Type B pancreatic cell (in vitro differentiated cells): ENCODE measurements around the gene CCDC102B. TPM values are rescaled to one million over a fixed set of nuclear protein-coding genes. Genes with fewer than 3 reads are reported as not detected.

Experiments
- DNase-seq: peaks from one replicate; pipeline ENCODE4 v3.0.0; 2021; ENCODE audit warnings: mixed read lengths; ENCODE audit not compliant: unreplicated experiment; ENCODE audit errors: extremely low spot score
- H3K27ac Mint-ChIP-seq: 2 replicates; pipeline ENCODE4 v1.8.0; 2021; ENCODE audit warnings: mild to moderate bottlenecking, mixed read lengths
- H3K27me3 Mint-ChIP-seq: 2 replicates; pipeline ENCODE4 v1.8.0; 2021; ENCODE audit warnings: mixed read lengths
- H3K36me3 Mint-ChIP-seq: 2 replicates; pipeline ENCODE4 v1.8.0; 2021; ENCODE audit warnings: mixed read lengths
- H3K4me1 Mint-ChIP-seq: one replicate; pipeline ENCODE4 v1.8.0; 2021; ENCODE audit warnings: mixed read lengths; ENCODE audit not compliant: unreplicated experiment
- H3K4me3 Mint-ChIP-seq: 2 replicates; pipeline ENCODE4 v1.8.0; 2021; ENCODE audit warnings: mild to moderate bottlenecking, mixed read lengths
- H3K9me3 Mint-ChIP-seq: 2 replicates; pipeline ENCODE4 v1.8.0; 2021; ENCODE audit warnings: mixed read lengths
- CTCF ChIP-seq: fragments of 200-600 bp; sonication (generic); conservative IDR thresholded peaks from 2 replicates; pipeline ENCODE4 v1.5.0; 2021; ENCODE audit warnings: antibody characterized with exemption, mild to moderate bottlenecking
- total RNA-seq: library from RNA; stranded (reverse); gene quantifications from 2 replicates; pipeline ENCODE4 v1.2.1, GENCODE V29; 2021; ENCODE audit warnings: low replicate concordance

Gene CCDC102B
- total RNA-seq, 1 donor from 2014 or later, result 3.4 TPM

DNA sequence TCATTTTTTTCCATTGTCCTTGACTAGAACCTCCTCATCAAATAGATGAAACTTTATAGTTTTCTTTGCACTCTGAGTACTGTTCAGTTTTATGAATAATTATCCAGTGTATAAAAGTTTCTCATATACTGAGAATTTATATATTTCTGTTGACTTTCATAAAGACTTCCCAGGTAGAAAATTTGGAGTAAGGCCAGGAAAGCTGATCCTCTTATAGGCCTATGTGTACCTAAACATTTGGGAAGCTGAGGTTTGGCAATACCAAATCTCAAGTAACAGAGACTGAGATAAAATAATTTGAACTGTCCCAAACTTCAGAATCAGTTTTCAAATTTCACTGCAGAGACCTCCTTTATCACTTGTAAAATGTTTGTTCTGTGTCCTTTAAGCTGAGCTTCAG lies 43.4 kb downstream of the CCDC102B start:
- Mint-ChIP-seq H3K9me3 (no peaks in the 10 kb centered on the region), H3K4me1 (no peaks in the 10 kb centered on the region), H3K4me3 (no peak overlapping the region), H3K36me3 (no peaks in the 10 kb centered on the region), H3K27me3 (no peaks in the 10 kb centered on the region), H3K27ac (no peak overlapping the region)
- no peak for DNase-seq
- no peak for TF ChIP-seq CTCF

GRCh38 chr18:68842951-68843350 lies 45.1 kb downstream of the CCDC102B start:
- Mint-ChIP-seq H3K4me3 (no peak overlapping the region), H3K9me3 (no peaks in the 10 kb centered on the region), H3K36me3 (no peaks in the 10 kb centered on the region), H3K27ac (no peak overlapping the region), H3K27me3 (no peaks in the 10 kb centered on the region), H3K4me1 (peaks cover 4% of the 10 kb centered on the region)
- no peak for TF ChIP-seq CTCF
- no peak for DNase-seq

- no peaks in the 10 kb centered on the region for H3K27me3 Mint-ChIP-seq
- peaks cover 4% of the 10 kb centered on the region for H3K4me1 Mint-ChIP-seq
- H3K4me3 Mint-ChIP-seq, result no peak overlapping the region
- no peaks in the 10 kb centered on the region for H3K36me3 Mint-ChIP-seq
- H3K9me3 Mint-ChIP-seq, result no peaks in the 10 kb centered on the region
- H3K27ac Mint-ChIP-seq, result no peak overlapping the region
- TF ChIP-seq CTCF, result peak; percentile 28
- no peak for DNase-seq
Measured at GRCh38 chr18:68843473-68844089, 45.7 kb downstream of the CCDC102B start.

- Mint-ChIP-seq H3K4me3 (no peak overlapping the region), H3K9me3 (no peaks in the 10 kb centered on the region), H3K4me1 (peaks cover 4% of the 10 kb centered on the region), H3K27me3 (no peaks in the 10 kb centered on the region), H3K27ac (no peak overlapping the region), H3K36me3 (no peaks in the 10 kb centered on the region)
- TF ChIP-seq CTCF, result peak; percentile 85
- no peak for DNase-seq
Measured at GRCh38 chr18:68847219-68847837, 49.4 kb downstream of the CCDC102B start.

DNA sequence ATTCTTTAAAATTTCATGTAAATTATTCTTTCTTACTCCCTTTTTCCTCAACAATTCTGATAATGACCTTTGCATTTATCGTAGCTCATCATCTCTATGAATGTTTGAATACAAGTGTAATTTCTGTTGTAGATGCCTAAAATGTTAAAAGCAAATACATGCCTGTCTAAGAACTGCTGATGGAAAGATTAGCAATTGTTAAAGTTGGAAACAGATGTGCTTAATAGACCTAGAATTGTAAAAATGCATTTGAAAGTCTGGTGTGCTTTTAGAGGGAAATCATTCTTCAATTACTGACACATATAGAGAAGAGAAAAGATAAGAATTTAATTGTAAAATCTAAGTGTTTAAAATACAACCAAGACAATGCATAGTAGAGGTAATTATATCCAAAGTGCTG lies 50.4 kb downstream of the CCDC102B start:
- Mint-ChIP-seq H3K27me3 (no peaks in the 10 kb centered on the region), H3K36me3 (no peaks in the 10 kb centered on the region), H3K4me3 (no peak overlapping the region), H3K4me1 (peaks cover 4% of the 10 kb centered on the region), H3K27ac (no peak overlapping the region), H3K9me3 (no peaks in the 10 kb centered on the region)
- no peak for TF ChIP-seq CTCF
- no peak for DNase-seq
